Natural killer cell (primary cell): ENCODE results near the gene SPAG8. TPM values are rescaled to one million over a fixed set of nuclear protein-coding genes. Genes with fewer than 3 reads are reported as not detected.

Experiments
- ATAC-seq, 3 donors: fragments of 150-1000 bp in 2 of 3; fragments of 200-7000 bp in 1 of 3; cut with Tn5 transposase; 1 replicate in 1 of 3; 2 replicates in 2 of 3; pipeline ENCODE4 v1.10.0; 2021; ENCODE audit warnings: mild to moderate bottlenecking in 2 of 3, moderate library complexity in 2 of 3
- DNase-seq, 2 donors: peaks; one replicate each; pipeline versions ENCODE4 v3.0.0 to v3.0.0-alpha.2; 2013 to 2021; ENCODE audit warnings: mixed read lengths in 1 of 2
- H3K27ac ChIP-seq: one replicate; pipeline ENCODE4 v1.5.1; 2013; ENCODE audit warnings: mild to moderate bottlenecking, low read length
- H3K27me3 ChIP-seq: one replicate; pipeline ENCODE4 v1.6.1; 2013; ENCODE audit warnings: low read length; ENCODE audit not compliant: control insufficient read depth, insufficient read depth
- H3K36me3 ChIP-seq: one replicate; pipeline ENCODE4 v1.6.1; 2013; ENCODE audit warnings: low read length; ENCODE audit not compliant: control insufficient read depth, insufficient read depth
- H3K4me1 ChIP-seq: one replicate; pipeline ENCODE4 v1.6.1; 2013; ENCODE audit warnings: low read length; ENCODE audit not compliant: control insufficient read depth, insufficient read depth
- H3K4me3 ChIP-seq: one replicate; pipeline ENCODE4 v1.5.1; 2013; ENCODE audit warnings: low read length
- H3K9me3 ChIP-seq: one replicate; pipeline ENCODE4 v1.6.1; 2013; ENCODE audit warnings: low read length; ENCODE audit not compliant: control insufficient read depth, insufficient read depth
- H3K27ac Mint-ChIP-seq, 2 donors: one replicate each; pipeline ENCODE4 v1.8.0; 2022; ENCODE audit warnings: mild to moderate bottlenecking in 2 of 2, mixed read lengths in 2 of 2, moderate library complexity in 1 of 2
- H3K27me3 Mint-ChIP-seq, 2 donors: one replicate each; pipeline ENCODE4 v1.8.0; 2022; ENCODE audit warnings: low read depth in 2 of 2, mixed read lengths in 2 of 2
- H3K36me3 Mint-ChIP-seq: one replicate; pipeline ENCODE4 v1.8.0; 2022; ENCODE audit warnings: mixed read lengths
- H3K4me1 Mint-ChIP-seq, 2 donors: one replicate each; pipeline ENCODE4 v1.8.0; 2022; ENCODE audit warnings: mixed read lengths in 2 of 2
- H3K4me3 Mint-ChIP-seq: one replicate; pipeline ENCODE4 v1.8.0; 2022; ENCODE audit warnings: mild to moderate bottlenecking, moderate library complexity, mixed read lengths
- H3K9me3 Mint-ChIP-seq, 2 donors: one replicate each; pipeline ENCODE4 v1.8.0; 2022; ENCODE audit warnings: mixed read lengths in 2 of 2
- CTCF ChIP-seq: fragments of 200-600 bp; IDR thresholded peaks from one replicate; pipeline ENCODE4 v1.8.0; 2022; ENCODE audit warnings: antibody characterized with exemption
- WGBS: methylation state at CpG from one replicate; pipeline ENCODE4 v1.1.7; 2013; ENCODE audit warnings: missing lambda C conversion rate; ENCODE audit not compliant: insufficient coverage; 5-methylcytosine and 5-hydroxymethylcytosine counted together
- intact Hi-C: fragments of 100-400 bp; cut with micrococcal nuclease; formaldehyde crosslinking; loops from one replicate; pipeline ENCODE4 v1.14.2; 2022
- total RNA-seq, 4 donors: library from RNA; stranded (reverse); fragments of 120-200 nt in 1 of 4; gene quantifications; one replicate each; pipeline versions ENCODE4 v1.2.3 to v1.2.4, GENCODE V29; 2013 to 2022

Gene SPAG8
- total RNA-seq, 3 donors from 2014 or later (not counting 1 experiment from before 2014, with no cell fraction given), result 2.0 to 2.4 (median 2.1) TPM

- peaks cover 14% of the 10 kb centered on the region for H3K4me1 ChIP-seq
These were observed 23.2 kb upstream of the SPAG8 start for GRCh38 chr9:35835216-35835632.

GRCh38 chr9:35834260-35835215, 22.5 kb upstream of the SPAG8 start:
- Histone ChIP-seq H3K4me3 (no peak overlapping the region), H3K27me3 (no peaks in the 10 kb centered on the region), H3K27ac (no peak overlapping the region), H3K4me1 (peaks cover 19% of the 10 kb centered on the region), H3K9me3 (no peaks in the 10 kb centered on the region), H3K36me3 (no peaks in the 10 kb centered on the region)
- Mint-ChIP-seq H3K36me3 (no peaks in the 10 kb centered on the region), H3K27ac (no peak overlapping the region), H3K4me1 (peaks cover 8 to 26% of the 10 kb centered on the region in 2 donors), H3K27me3 (no peaks in the 10 kb centered on the region), H3K4me3 (no peak overlapping the region), H3K9me3 (no peaks in the 10 kb centered on the region)
- no peak for TF ChIP-seq CTCF
- ATAC-seq, result no peak
- no peak for DNase-seq
- intact Hi-C loops, result no loop called here
- WGBS, result 89% methylated on average over 14 of the region's 14 CpGs

More at GRCh38 chr9:35835216-35835632, 23.2 kb upstream of the SPAG8 start:
- TF ChIP-seq CTCF, result no peak
- no peaks in the 10 kb centered on the region for H3K27me3 Mint-ChIP-seq
- no peak overlapping the region for H3K27ac Mint-ChIP-seq
- H3K4me1 Mint-ChIP-seq, result peaks cover 2 to 20% of the 10 kb centered on the region in 2 donors
- no peaks in the 10 kb centered on the region for H3K36me3 Mint-ChIP-seq
- no peaks in the 10 kb centered on the region for H3K27me3 ChIP-seq
- WGBS, result 89% methylated on average over 3 of the region's 3 CpGs
- intact Hi-C loops, result no loop called here
- H3K4me3 ChIP-seq, result no peak overlapping the region
- no peaks in the 10 kb centered on the region for H3K36me3 ChIP-seq
- peak in 1 of 2 donors; percentile 40 for DNase-seq
- no peak overlapping the region for H3K27ac ChIP-seq
- H3K9me3 ChIP-seq, result no peaks in the 10 kb centered on the region
- peak in 1 of 3 donors; percentile 42 for ATAC-seq
- H3K4me3 Mint-ChIP-seq, result no peak overlapping the region
- H3K9me3 Mint-ChIP-seq, result no peaks in the 10 kb centered on the region

GRCh38 chr9:35832814-35833213, 20.8 kb upstream of the SPAG8 start:
- TF ChIP-seq CTCF, result no peak
- Histone ChIP-seq H3K27me3 (no peaks in the 10 kb centered on the region), H3K4me1 (peaks cover 28% of the 10 kb centered on the region), H3K9me3 (no peaks in the 10 kb centered on the region), H3K36me3 (no peaks in the 10 kb centered on the region), H3K4me3 (no peak overlapping the region), H3K27ac (no peak overlapping the region)
- 78% methylated on average over 4 of the region's 5 CpGs for WGBS
- Mint-ChIP-seq H3K27me3 (no peaks in the 10 kb centered on the region), H3K4me3 (no peak overlapping the region), H3K9me3 (no peaks in the 10 kb centered on the region), H3K36me3 (no peaks in the 10 kb centered on the region), H3K4me1 (peaks cover 18 to 39% of the 10 kb centered on the region in 2 donors), H3K27ac (no peak overlapping the region)
- DNase-seq (no peak), ATAC-seq (no peak)
- intact Hi-C loops, result no loop called here
